ENCODE results near the gene CLN6. TPM values are rescaled to one million over a fixed set of nuclear protein-coding genes. Genes with fewer than 3 reads are reported as not detected.
"Not testable (repeated sequence)": the region's sequence is repeated elsewhere in the genome, so short reads cannot be mapped to it uniquely, and the experiment has no call there.

The CLN6 gene
- total RNA-seq, 1 donor from 2014 or later: 10.3 TPM

- no peak for DNase-seq (ENCODE audit: low read depth in 2 of 2)
These were observed 5.4 kb downstream of the CLN6 start for GRCh38 chr15:68224108-68224507.

- DNase-seq (ENCODE audit: low read depth in 2 of 2): no peak
These were observed 6.4 kb downstream of the CLN6 start for GRCh38 chr15:68223171-68223570.

GRCh38 chr15:68222432-68222743, 7.1 kb downstream of the CLN6 start:
- DNase-seq (ENCODE audit: low read depth in 2 of 2): not testable (repeated sequence)

- not testable (repeated sequence) for DNase-seq (ENCODE audit: low read depth in 2 of 2)
These were observed 7.7 kb downstream of the CLN6 start for GRCh38 chr15:68221530-68222431.

GRCh38 chr15:68220967-68221366, 8.6 kb downstream of the CLN6 start:
- no peak for DNase-seq (ENCODE audit: low read depth in 2 of 2)

GRCh38 chr15:68220489-68220888, 9.0 kb downstream of the CLN6 start:
- no peak for DNase-seq (ENCODE audit: low read depth in 2 of 2)

- no peak for DNase-seq (ENCODE audit: low read depth in 2 of 2)
These were observed 10.4 kb downstream of the CLN6 start for GRCh38 chr15:68218847-68219798.

- no peak for DNase-seq (ENCODE audit: low read depth in 2 of 2)
These were observed 11.2 kb downstream of the CLN6 start for GRCh38 chr15:68218331-68218730.

- no peak for DNase-seq (ENCODE audit: low read depth in 2 of 2)
These were observed 12.2 kb downstream of the CLN6 start for GRCh38 chr15:68217341-68217740.

- no peak for DNase-seq (ENCODE audit: low read depth in 2 of 2)
These were observed 14.7 kb downstream of the CLN6 start for GRCh38 chr15:68214838-68215254.

- DNase-seq (ENCODE audit: low read depth in 2 of 2): no peak
These were observed 15.3 kb downstream of the CLN6 start for GRCh38 chr15:68213991-68214837.

GRCh38 chr15:68213491-68213845, 16.1 kb downstream of the CLN6 start:
- not testable (repeated sequence) for DNase-seq (ENCODE audit: low read depth in 2 of 2)

- no peak for DNase-seq (ENCODE audit: low read depth in 2 of 2)
These were observed 17.7 kb downstream of the CLN6 start for GRCh38 chr15:68211656-68212320.

GRCh38 chr15:68210821-68211655, 18.5 kb downstream of the CLN6 start:
- DNase-seq (ENCODE audit: low read depth in 2 of 2): peak; percentile 60 to 74

- no peak for DNase-seq (ENCODE audit: low read depth in 2 of 2)
These were observed 19.1 kb downstream of the CLN6 start for GRCh38 chr15:68210409-68210756.

GRCh38 chr15:68209735-68210408, 19.7 kb downstream of the CLN6 start:
- DNase-seq (ENCODE audit: low read depth in 2 of 2): peak in 1 of 2 donors; percentile 33

- no peak for DNase-seq (ENCODE audit: low read depth in 2 of 2)
These were observed 20.3 kb downstream of the CLN6 start for GRCh38 chr15:68209272-68209671.

- DNase-seq (ENCODE audit: low read depth in 2 of 2): no peak
These were observed 20.8 kb downstream of the CLN6 start for GRCh38 chr15:68208636-68209240.

GRCh38 chr15:68208136-68208535, 21.4 kb downstream of the CLN6 start:
- DNase-seq (ENCODE audit: low read depth in 2 of 2): no peak

Measured in lung microvascular endothelial cell (primary cell).